ENCODE data around the gene WDR70.

DNA sequence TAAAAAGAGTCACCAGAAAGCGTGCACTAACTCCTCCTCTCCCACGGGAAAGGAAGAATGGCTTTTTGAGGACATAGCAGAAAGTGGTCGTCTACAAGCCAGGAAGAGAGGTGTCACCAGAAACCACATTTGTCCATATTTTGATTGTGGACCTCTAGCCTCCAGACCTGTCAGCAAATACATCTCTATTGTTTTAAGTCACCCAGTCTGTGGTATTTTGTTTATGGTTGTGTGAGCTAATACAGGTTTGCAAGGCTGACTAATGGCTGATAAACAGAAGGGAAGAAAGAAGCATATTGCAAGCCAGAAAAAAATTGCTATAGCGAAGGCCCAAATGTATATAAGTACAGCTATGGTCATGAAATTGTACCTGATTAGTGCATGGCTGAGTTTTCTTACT is 21.4 kb downstream of the WDR70 start:
- TF ChIP-seq, protein P1, sequence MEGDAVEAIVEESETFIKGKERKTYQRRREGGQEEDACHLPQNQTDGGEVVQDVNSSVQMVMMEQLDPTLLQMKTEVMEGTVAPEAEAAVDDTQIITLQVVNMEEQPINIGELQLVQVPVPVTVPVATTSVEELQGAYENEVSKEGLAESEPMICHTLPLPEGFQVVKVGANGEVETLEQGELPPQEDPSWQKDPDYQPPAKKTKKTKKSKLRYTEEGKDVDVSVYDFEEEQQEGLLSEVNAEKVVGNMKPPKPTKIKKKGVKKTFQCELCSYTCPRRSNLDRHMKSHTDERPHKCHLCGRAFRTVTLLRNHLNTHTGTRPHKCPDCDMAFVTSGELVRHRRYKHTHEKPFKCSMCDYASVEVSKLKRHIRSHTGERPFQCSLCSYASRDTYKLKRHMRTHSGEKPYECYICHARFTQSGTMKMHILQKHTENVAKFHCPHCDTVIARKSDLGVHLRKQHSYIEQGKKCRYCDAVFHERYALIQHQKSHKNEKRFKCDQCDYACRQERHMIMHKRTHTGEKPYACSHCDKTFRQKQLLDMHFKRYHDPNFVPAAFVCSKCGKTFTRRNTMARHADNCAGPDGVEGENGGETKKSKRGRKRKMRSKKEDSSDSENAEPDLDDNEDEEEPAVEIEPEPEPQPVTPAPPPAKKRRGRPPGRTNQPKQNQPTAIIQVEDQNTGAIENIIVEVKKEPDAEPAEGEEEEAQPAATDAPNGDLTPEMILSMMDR (IDR thresholded peaks at IDR 0.05): no peak
- TF ChIP-seq EP300 (IDR thresholded peaks at IDR 0.05): no peak
- no peak for TF ChIP-seq POLR2AphosphoS5 (IDR thresholded peaks at IDR 0.05)
- no peak for TF ChIP-seq POLR2A (IDR thresholded peaks at IDR 0.05)

Measured in suprapubic skin (tissue), 4 donors.